ENCODE data around the gene PGM1.

- TF ChIP-seq ZBTB40 (IDR thresholded peaks at IDR 0.05) (no peak), ZBTB40 (CRISPR knock-in tag; IDR thresholded peaks at IDR 0.05) (no peak), STAT5A (IDR thresholded peaks at IDR 0.05; ENCODE audit: borderline replicate concordance, low read length) (no peak), CTCF (IDR thresholded peaks at IDR 0.05 in 2 of 3, conservative IDR thresholded peaks at IDR 0.05 in 1 of 3; ENCODE audit: insufficient read depth in 2 of 3, low read depth in 1 of 3, low read length in 3 of 3) (no peak), EZH2 (IDR thresholded peaks at IDR 0.05; ENCODE audit: borderline replicate concordance, low read depth, low read length) (no peak), BRD9 (IDR thresholded peaks at IDR 0.05; ENCODE audit: low read depth, partially characterized antibody) (no peak), FUS (optimal IDR thresholded peaks at IDR 0.05; ENCODE audit: low read depth, low read length) (no peak), C11orf30 (IDR thresholded peaks at IDR 0.05; ENCODE audit: low read depth) (no peak), POLR2A (conservative IDR thresholded peaks at IDR 0.05) (no peak), CREM (IDR thresholded peaks at IDR 0.05; ENCODE audit: low read depth) (no peak), ZNF274 (IDR thresholded peaks at IDR 0.05; ENCODE audit: borderline replicate concordance, low read depth, low read length) (no peak), ZC3H11A (IDR thresholded peaks at IDR 0.05; ENCODE audit: low read depth, low read length) (no peak), SMC3 (conservative IDR thresholded peaks at IDR 0.05; ENCODE audit: insufficient read depth, low read depth, low read length) (no peak)
These were observed 76.1 kb downstream of the PGM1 start for GRCh38 chr1:63669151-63669961.

Measured in K562 (cell line).